ENCODE results near the gene RPS6KA3. TPM values are rescaled to one million over a fixed set of nuclear protein-coding genes. Genes with fewer than 3 reads are reported as not detected.

The RPS6KA3 gene
- total RNA-seq, 4 donors from 2014 or later = 33.8 to 55.4 (median 46.4) TPM

DNA sequence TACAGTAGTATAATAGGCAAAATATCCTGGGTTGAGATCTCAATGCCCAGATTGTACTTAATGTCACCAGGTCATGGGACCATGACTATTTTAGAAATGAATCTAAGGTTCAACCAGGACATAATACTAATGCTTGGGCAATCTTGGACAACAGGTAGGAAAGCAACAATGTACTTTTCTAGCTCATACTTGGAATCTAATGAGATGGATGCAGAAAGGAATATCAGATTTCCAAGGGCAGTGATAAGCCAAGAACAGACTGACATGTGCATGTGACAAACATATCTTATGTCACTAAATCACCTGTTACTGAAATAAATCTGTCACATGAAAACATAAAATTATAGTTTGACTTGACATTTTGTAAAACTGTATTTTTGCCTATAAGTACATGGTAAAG lies 51.1 kb downstream of the RPS6KA3 start:
- TF ChIP-seq POLR2A (IDR thresholded peaks at IDR 0.05) = no peak
- TF ChIP-seq, protein P1, sequence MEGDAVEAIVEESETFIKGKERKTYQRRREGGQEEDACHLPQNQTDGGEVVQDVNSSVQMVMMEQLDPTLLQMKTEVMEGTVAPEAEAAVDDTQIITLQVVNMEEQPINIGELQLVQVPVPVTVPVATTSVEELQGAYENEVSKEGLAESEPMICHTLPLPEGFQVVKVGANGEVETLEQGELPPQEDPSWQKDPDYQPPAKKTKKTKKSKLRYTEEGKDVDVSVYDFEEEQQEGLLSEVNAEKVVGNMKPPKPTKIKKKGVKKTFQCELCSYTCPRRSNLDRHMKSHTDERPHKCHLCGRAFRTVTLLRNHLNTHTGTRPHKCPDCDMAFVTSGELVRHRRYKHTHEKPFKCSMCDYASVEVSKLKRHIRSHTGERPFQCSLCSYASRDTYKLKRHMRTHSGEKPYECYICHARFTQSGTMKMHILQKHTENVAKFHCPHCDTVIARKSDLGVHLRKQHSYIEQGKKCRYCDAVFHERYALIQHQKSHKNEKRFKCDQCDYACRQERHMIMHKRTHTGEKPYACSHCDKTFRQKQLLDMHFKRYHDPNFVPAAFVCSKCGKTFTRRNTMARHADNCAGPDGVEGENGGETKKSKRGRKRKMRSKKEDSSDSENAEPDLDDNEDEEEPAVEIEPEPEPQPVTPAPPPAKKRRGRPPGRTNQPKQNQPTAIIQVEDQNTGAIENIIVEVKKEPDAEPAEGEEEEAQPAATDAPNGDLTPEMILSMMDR (IDR thresholded peaks at IDR 0.05) = no peak
- no peak for TF ChIP-seq EP300 (IDR thresholded peaks at IDR 0.05)
- TF ChIP-seq POLR2AphosphoS5 (IDR thresholded peaks at IDR 0.05) = no peak
- no peak overlapping the region for H3K4me3 ChIP-seq
- no peaks in the 10 kb centered on the region for H3K27me3 ChIP-seq
- ATAC-seq = no peak
- H3K27ac ChIP-seq = no peak overlapping the region
- H3K36me3 ChIP-seq = no peaks in the 10 kb centered on the region
- no peaks in the 10 kb centered on the region for H3K9me3 ChIP-seq
- H3K4me1 ChIP-seq = no peaks in the 10 kb centered on the region

DNA sequence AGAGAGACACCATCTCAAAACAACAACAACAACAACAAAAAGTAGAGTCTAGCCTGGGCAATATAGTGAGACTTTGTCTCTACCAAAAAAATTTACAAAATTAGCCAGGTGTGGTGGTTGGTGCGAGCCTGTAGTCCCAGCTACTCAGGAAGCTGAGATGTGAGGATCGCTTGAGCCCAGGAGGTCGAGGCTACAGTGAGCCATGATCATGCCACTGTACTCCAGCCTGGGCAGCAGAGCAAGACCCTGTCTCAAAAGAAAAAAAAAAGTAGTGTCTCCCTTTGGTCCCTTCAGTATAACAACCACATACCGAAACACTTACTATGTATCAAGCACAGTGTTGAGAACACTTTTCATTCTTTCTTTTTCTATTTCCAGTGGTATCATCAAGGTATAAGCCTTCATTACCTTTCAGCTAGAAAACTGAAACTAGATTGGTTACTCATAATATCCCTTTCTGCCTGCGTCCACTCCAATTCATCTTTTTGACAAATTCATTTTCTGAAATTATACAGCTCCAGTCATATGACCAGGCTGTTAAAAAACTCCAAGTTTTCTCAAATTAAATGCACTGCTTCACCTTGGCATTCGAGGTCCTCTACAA lies 54.1 kb downstream of the RPS6KA3 start:
- H3K27me3 ChIP-seq = no peaks in the 10 kb centered on the region
- H3K27ac ChIP-seq = no peak overlapping the region
- H3K9me3 ChIP-seq = no peaks in the 10 kb centered on the region
- H3K4me3 ChIP-seq = no peak overlapping the region
- peaks cover 0 to 13% of the 10 kb centered on the region in 2 donors for H3K36me3 ChIP-seq
- H3K4me1 ChIP-seq = no peaks in the 10 kb centered on the region
- ATAC-seq = no peak
- TF ChIP-seq, protein P1 (IDR thresholded peaks at IDR 0.05) = no peak
- TF ChIP-seq POLR2A (IDR thresholded peaks at IDR 0.05) (no peak), EP300 (IDR thresholded peaks at IDR 0.05) (no peak), POLR2AphosphoS5 (IDR thresholded peaks at IDR 0.05) (no peak)
- 61 to 94% methylated on average over 5 of the region's 6 CpGs for WGBS, 2 donors (ENCODE audit: low coverage in 1 of 2)

DNA sequence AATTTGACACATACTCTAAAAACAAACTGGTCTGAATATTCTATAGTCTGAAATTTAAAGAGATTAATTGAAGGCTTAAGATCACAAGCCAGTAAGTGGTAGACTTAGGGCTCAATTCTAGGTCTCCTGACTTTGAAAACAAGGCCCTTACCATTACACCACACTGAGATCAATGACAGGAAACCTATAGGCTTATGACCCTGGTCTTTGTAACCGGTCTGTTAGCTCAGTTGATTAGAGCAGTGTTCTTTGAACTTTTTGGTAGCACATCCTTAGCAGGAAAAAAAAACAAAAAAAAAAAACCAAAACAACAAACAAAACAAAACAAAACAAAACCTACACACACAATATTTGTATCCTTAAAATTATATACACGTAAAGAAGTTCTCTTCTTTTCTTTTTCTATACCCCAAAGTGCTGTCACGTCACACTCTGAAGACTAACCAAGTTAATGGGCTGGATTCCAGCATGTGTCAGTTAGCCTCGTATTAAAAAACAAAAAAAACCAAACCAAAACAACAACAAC lies 55.4 kb downstream of the RPS6KA3 start:
- no peak for ATAC-seq
- Histone ChIP-seq H3K4me3 (no peak overlapping the region), H3K36me3 (peaks cover 0 to 13% of the 10 kb centered on the region in 2 donors), H3K4me1 (no peaks in the 10 kb centered on the region), H3K9me3 (no peaks in the 10 kb centered on the region), H3K27me3 (no peaks in the 10 kb centered on the region), H3K27ac (no peak overlapping the region)
- TF ChIP-seq POLR2A (IDR thresholded peaks at IDR 0.05) (no peak), POLR2AphosphoS5 (IDR thresholded peaks at IDR 0.05) (no peak), EP300 (IDR thresholded peaks at IDR 0.05) (no peak)
- TF ChIP-seq, protein P1 (IDR thresholded peaks at IDR 0.05) = no peak
- WGBS, 2 donors (ENCODE audit: low coverage in 1 of 2) = 70 to 79% methylated on average over 3 to 4 of the region's 4 CpGs

DNA sequence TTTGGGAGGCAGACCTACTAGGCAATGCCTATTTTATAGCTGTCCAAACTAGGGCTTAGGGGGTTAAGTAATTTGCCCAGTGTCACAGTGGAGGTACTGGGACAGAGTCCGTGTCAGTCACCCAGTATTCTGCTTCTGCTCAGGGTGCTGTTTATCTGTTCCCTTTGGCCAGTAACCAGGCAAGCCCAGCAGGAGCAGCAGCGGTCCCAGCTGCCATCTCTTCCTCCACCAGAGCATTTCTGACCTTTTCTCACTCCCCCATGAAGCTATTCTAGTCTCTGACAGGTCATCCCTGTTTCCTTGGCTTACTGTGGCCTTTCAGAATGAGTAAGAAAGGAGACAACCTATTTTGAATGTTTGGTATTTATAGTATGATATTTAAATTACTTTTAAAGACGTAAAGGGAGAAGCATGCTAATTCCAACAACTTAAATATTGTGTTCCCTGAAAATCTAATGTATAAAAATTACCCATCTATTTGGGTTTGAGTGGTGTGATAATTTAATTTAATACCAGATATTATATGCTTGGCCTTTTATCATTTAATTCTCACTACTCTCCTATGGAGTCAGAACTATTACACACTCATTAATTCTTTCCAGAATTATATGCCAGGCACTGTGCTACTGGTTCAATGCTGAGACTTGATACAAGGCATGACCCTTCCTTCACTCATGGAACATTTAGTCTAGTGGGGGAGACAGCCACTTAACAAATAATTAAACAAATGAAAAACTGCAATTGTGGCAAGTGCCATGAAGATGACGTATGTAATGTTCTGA lies 60.6 kb downstream of the RPS6KA3 start:
- Histone ChIP-seq H3K4me1 (no peaks in the 10 kb centered on the region), H3K27me3 (no peaks in the 10 kb centered on the region), H3K4me3 (no peak overlapping the region), H3K36me3 (peaks cover 0 to 19% of the 10 kb centered on the region in 2 donors), H3K27ac (no peak overlapping the region), H3K9me3 (no peaks in the 10 kb centered on the region)
- TF ChIP-seq, protein P1 (IDR thresholded peaks at IDR 0.05) = no peak
- TF ChIP-seq EP300 (IDR thresholded peaks at IDR 0.05) = no peak
- TF ChIP-seq POLR2A (IDR thresholded peaks at IDR 0.05) = no peak
- no peak for TF ChIP-seq POLR2AphosphoS5 (IDR thresholded peaks at IDR 0.05)
- 57 to 71% methylated on average over 2 to 4 of the region's 4 CpGs for whole genome bisulfite sequencing, 2 donors (ENCODE audit: low coverage in 1 of 2)
- ATAC-seq = no peak
